HUDEP-2 (cell line): Measurements from ENCODE around the gene ALKBH4.

ENCODE experiments used
- DNase-seq, 76 experiments: peaks; one replicate each; lab custom pipeline; 2025; ENCODE audit not compliant: unreplicated experiment in 76 of 76; lab: John Stamatoyannopoulos, UW

ALKBH4 gene

GRCh38 chr7:102407910-102408309, 56.8 kb downstream of the ALKBH4 start:
- DNase-seq, result no peak
